PFSK-1 (cell line): ENCODE measurements around the gene RAD51AP1.

ENCODE experiments used
- POLR2AphosphoS5 ChIP-seq: IDR thresholded peaks from 2 replicates; pipeline ENCODE4 v1.6.1; 2012; ENCODE audit warnings: low read depth, mild to moderate bottlenecking, control low read depth, low read length, moderate library complexity
- REST ChIP-seq, 2 experiments: IDR thresholded peaks; 2 replicates each; pipeline versions ENCODE4 v1.6.1 to v1.8.0; 2011 to 2012; ENCODE audit warnings: low read depth in 2 of 2, low read length in 2 of 2, control low read depth in 1 of 2, inconsistent platforms in 1 of 2, mild to moderate bottlenecking in 1 of 2, moderate library complexity in 1 of 2; ENCODE audit not compliant: insufficient read depth in 1 of 2
- SIN3A ChIP-seq: IDR thresholded peaks from 2 replicates; pipeline ENCODE4 v1.6.1; 2012; ENCODE audit warnings: mild to moderate bottlenecking, low read length, moderate library complexity, borderline replicate concordance; ENCODE audit not compliant: insufficient read depth
- TAF1 ChIP-seq: IDR thresholded peaks from 2 replicates; pipeline ENCODE4 v1.6.1; 2012; ENCODE audit warnings: low read length, control low read depth, borderline replicate concordance; ENCODE audit not compliant: insufficient read depth

GRCh38 chr12:4558171-4558570, 19.5 kb downstream of the RAD51AP1 start:
- TF ChIP-seq POLR2AphosphoS5 (no peak), TAF1 (no peak), SIN3A (no peak), REST (IDR thresholded peaks at IDR 0.05; ENCODE audit: insufficient read depth in 1 of 2, low read depth in 2 of 2, low read length in 2 of 2) (no peak)
